ENCODE measurements around the gene RDH14.

GRCh38 chr2:18585526-18585925 is 25.1 kb upstream of the RDH14 start:
- TF ChIP-seq CTCF (IDR thresholded peaks at IDR 0.05) = no peak
- TF ChIP-seq POLR2AphosphoS5 (IDR thresholded peaks at IDR 0.05) = no peak
